Raji (cell line): ENCODE data around the gene APH1B.

Experiments
- POLR2A ChIP-seq: IDR thresholded peaks from 2 replicates; pipeline ENCODE4 v1.6.1; 2011; ENCODE audit warnings: low read depth, low read length, control low read depth; ENCODE audit not compliant: insufficient read depth

The APH1B gene

GRCh38 chr15:63277038-63277892 lies at the start of gene APH1B:
APH1B (plus strand) TSS chr15:63277605; CDS start chr15:63277624, 19 bp downstream.
- no peak for TF ChIP-seq POLR2A

GRCh38 chr15:63227689-63228088 lies 49.7 kb upstream of the APH1B start:
- no peak for TF ChIP-seq POLR2A

DNA sequence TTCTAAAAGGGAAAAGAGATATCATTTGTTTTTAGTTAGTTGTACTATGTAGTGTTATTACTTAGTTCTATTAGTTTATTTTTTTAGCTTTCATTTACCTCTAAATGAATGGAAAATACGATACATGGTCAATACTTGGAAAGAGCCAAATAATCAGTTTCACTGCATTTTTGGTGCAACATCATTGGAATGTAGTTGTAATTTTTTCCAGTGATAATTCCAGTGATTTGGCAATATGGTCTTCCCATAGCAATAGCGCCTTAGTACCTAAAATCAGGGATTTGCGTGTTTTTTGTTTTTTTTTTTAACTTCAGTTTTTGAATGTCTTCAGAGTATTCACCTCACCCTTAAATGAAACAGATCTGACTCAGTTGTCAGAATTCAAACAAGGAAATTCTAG lies 46.2 kb upstream of the APH1B start:
- TF ChIP-seq POLR2A, result no peak

- no peak for TF ChIP-seq POLR2A
Observed at GRCh38 chr15:63231706-63232105, 45.7 kb upstream of the APH1B start.

- TF ChIP-seq POLR2A, result no peak
Observed at GRCh38 chr15:63232405-63232804, 45.0 kb upstream of the APH1B start.

- no peak for TF ChIP-seq POLR2A
Observed at GRCh38 chr15:63232943-63233342, 44.5 kb upstream of the APH1B start.

DNA sequence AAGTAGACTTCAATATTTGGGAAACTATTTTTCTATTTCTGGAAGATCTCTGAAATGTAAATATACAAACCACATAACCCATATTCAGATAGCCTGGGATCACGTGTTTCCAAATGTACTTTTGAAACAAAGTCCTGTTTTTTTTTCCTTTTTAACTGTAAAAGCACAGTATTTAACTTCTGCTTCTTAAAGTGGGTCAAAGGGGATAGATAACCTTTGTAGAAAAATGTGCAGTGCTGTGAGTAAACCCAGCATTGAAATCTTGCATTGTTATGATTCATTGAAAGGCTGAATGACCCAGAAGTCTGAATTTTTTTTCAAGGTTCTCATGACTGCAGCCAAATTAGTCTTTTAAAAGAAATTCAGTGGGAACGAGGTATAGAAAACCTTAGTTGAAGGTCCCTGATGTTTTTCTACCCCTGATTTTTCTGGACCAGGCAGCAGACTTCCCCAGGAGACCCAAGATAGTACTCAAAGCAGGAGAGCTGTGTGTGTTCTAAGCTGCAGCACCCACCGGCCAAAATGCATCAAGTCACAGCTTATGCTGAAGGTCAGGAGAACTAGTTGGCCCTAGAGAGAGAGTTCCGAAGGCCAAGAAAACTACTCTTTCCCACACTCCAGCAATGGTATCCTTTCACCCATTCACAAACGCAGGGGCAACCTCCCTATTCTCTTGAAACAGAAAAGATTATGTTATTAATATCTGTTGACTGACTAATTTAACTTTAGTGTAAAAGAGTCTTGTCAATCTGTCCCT lies 43.6 kb upstream of the APH1B start:
- no peak for TF ChIP-seq POLR2A

DNA sequence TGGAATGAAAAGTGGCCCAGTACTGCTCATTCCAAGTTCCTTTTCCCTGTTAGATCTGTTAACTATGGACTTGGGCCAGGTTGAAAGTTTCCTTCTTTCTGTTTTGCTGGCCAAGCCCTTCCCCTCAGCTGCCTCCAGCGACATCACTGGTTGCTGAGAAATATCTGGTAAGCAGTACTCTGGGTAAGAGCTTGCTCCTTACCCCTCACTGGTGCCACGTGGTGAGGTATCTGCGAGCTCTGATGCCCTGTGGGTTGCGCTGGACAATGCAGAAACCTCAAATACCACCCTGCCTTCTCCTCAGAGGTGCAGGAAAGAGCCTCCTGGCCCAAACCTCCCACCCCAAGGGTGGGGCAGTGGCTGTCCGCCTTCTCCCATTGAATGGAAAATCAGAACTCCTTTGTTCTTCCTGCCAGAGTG lies 42.9 kb upstream of the APH1B start:
- no peak for TF ChIP-seq POLR2A

- no peak for TF ChIP-seq POLR2A
Observed at GRCh38 chr15:63236272-63236671, 41.1 kb upstream of the APH1B start.

DNA sequence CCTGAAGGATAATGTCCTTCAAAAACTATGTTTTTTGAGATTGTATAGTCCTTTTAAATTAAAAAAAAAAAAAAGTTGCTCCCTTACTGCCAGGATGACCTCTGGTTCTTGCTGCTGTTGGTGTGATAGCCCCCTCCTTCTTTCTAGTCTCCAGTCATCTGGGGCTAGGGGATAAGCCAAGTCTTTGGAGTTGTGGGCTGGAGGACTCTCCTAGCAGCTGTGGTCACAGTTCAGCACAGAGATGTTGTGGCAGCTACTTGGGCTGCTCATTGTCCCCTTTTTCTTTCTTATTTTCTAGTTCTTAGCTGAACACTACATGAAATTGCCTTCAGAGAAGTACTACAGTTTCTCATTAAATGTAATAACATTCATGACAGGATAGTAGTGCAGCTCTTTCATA lies 39.2 kb upstream of the APH1B start:
- TF ChIP-seq POLR2A, result no peak

GRCh38 chr15:63238796-63239195 lies 38.6 kb upstream of the APH1B start:
- no peak for TF ChIP-seq POLR2A

DNA sequence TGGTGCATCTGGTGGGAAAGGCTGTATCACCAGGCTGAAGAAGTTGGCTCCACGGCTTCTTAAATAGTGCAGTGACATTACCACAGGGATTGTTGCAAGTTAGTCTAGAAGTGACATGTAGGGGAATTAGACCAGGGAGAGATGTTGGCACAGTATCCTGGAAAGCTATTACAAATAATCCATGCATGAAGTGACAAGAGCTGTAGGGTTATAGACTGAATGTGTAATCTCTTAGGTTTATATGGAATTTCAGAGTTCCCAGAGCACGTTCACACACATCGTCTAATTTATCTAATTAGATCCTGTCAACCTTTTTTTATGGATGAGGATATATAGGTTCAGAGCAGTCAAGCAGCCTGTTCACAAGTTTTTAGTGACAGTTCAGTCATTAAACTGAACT lies 37.3 kb upstream of the APH1B start:
- TF ChIP-seq POLR2A, result no peak

GRCh38 chr15:63241316-63241715 lies 36.1 kb upstream of the APH1B start:
- no peak for TF ChIP-seq POLR2A

- no peak for TF ChIP-seq POLR2A
Observed at GRCh38 chr15:63243101-63243500, 34.3 kb upstream of the APH1B start.

GRCh38 chr15:63243776-63244175 lies 33.6 kb upstream of the APH1B start:
- no peak for TF ChIP-seq POLR2A

- no peak for TF ChIP-seq POLR2A
Observed at GRCh38 chr15:63244399-63244798, 33.0 kb upstream of the APH1B start.

GRCh38 chr15:63244976-63245645 lies 32.3 kb upstream of the APH1B start:
- TF ChIP-seq POLR2A, result no peak
